ENCODE results near the gene ZBTB20.

The ZBTB20 gene

DNA sequence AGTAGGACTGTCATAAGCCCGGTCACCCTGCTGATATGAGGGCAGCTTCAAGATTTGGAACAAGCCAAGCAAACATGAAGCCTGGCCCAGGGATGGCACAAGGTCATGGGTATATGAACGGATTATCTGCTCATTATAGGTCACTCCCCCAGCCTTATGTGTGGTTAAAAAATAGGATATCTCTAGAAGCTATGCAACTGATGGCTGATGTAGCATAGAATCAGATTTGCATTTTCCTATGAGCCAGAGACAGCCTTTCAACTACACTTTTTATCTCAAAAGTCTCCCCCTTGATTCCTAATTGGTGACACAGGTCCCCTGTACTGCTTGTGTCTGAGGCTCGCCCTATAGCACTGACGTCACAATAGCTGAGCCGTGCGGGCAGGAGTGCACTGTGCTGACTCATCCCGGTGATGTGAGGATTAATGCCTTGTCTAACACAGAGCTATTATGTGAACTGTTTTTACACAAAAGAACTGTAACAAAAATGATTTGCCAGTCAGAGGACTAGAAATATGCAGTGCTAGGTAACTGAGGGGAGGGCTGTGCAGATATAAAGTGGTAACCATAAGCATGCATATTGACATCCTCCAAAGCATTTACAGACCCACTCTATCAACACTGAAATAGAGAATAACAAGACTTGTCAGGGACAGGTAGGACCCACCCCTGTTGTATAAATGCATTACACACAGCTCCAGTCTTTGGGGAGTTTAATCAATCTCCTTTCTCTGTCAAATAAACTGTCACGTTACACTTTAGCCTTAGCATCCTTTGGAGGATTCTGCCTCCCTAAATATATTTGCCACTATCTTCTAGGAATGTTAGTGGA is 648.3 kb downstream of the ZBTB20 start:
- no peaks in the 10 kb centered on the region for H3K4me1 ChIP-seq (ENCODE audit: control insufficient read depth in 2 of 2, insufficient read depth in 2 of 2, low read length in 2 of 2)
- no peaks in the 10 kb centered on the region for H3K9me3 ChIP-seq (ENCODE audit: control insufficient read depth in 2 of 2, low read length in 2 of 2)
- no peaks in the 10 kb centered on the region for H3K36me3 ChIP-seq (ENCODE audit: control insufficient read depth in 2 of 2, insufficient read depth in 2 of 2, low read length in 2 of 2)
- no peak overlapping the region for H3K27ac ChIP-seq (ENCODE audit: low read depth in 2 of 2, low read length in 2 of 2)
- no peaks in the 10 kb centered on the region for H3K27me3 ChIP-seq (ENCODE audit: control insufficient read depth in 2 of 2, insufficient read depth in 2 of 2, low read length in 2 of 2)
- H3K4me3 ChIP-seq (ENCODE audit: low read length in 2 of 2) = no peak overlapping the region
- H3K9ac ChIP-seq (ENCODE audit: low read depth in 1 of 2, low read length in 2 of 2) = no peak overlapping the region

DNA sequence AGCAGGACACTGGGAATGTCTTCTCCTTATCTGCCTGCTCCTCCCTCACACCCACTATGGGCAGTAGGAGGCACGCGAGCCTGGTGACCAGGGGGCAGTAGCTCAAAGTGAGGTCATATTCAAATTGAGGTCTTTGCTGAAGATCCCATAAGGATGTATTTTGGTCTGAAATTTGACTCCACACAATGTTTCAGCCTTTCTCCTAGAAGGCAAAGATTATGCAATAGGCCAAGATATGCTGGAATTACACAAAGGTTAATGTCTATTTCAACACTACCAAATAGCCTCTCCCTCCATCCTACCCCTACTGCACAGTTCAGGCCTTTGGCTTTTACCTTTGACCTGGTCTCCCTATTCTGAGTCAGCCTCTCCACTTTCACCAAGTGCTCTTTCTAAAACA is 650.2 kb downstream of the ZBTB20 start:
- H3K27ac ChIP-seq (ENCODE audit: low read depth in 2 of 2, low read length in 2 of 2) = no peak overlapping the region
- no peaks in the 10 kb centered on the region for H3K36me3 ChIP-seq (ENCODE audit: control insufficient read depth in 2 of 2, insufficient read depth in 2 of 2, low read length in 2 of 2)
- H3K4me1 ChIP-seq (ENCODE audit: control insufficient read depth in 2 of 2, insufficient read depth in 2 of 2, low read length in 2 of 2) = no peaks in the 10 kb centered on the region
- H3K27me3 ChIP-seq (ENCODE audit: control insufficient read depth in 2 of 2, insufficient read depth in 2 of 2, low read length in 2 of 2) = no peaks in the 10 kb centered on the region
- H3K9ac ChIP-seq (ENCODE audit: low read depth in 1 of 2, low read length in 2 of 2) = no peak overlapping the region
- no peak overlapping the region for H3K4me3 ChIP-seq (ENCODE audit: low read length in 2 of 2)
- no peaks in the 10 kb centered on the region for H3K9me3 ChIP-seq (ENCODE audit: control insufficient read depth in 2 of 2, low read length in 2 of 2)

DNA sequence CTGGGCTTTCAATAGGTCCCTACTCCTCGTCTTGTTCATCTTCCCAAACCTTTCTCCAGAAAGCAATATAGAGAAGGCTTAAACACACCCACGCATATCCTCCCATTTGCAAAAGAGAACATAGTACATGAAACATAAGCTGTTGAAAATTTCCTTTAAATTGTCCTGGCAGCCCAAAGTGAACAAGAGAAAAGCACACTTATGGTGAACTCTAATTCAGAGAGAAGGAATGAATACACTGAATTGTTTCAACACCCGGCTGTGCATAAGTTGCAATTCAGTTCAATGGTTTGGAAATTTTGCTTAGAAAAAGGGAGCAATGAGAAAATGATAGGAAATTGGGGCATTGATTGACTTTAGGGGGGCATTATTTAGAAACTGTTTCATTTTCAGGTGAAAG is 650.6 kb downstream of the ZBTB20 start:
- no peak overlapping the region for H3K9ac ChIP-seq (ENCODE audit: low read depth in 1 of 2, low read length in 2 of 2)
- H3K4me1 ChIP-seq (ENCODE audit: control insufficient read depth in 2 of 2, insufficient read depth in 2 of 2, low read length in 2 of 2) = no peaks in the 10 kb centered on the region
- no peaks in the 10 kb centered on the region for H3K36me3 ChIP-seq (ENCODE audit: control insufficient read depth in 2 of 2, insufficient read depth in 2 of 2, low read length in 2 of 2)
- H3K27me3 ChIP-seq (ENCODE audit: control insufficient read depth in 2 of 2, insufficient read depth in 2 of 2, low read length in 2 of 2) = no peaks in the 10 kb centered on the region
- no peaks in the 10 kb centered on the region for H3K9me3 ChIP-seq (ENCODE audit: control insufficient read depth in 2 of 2, low read length in 2 of 2)
- H3K27ac ChIP-seq (ENCODE audit: low read depth in 2 of 2, low read length in 2 of 2) = no peak overlapping the region
- no peak overlapping the region for H3K4me3 ChIP-seq (ENCODE audit: low read length in 2 of 2)

GRCh38 chr3:114496021-114496434 is 651.1 kb downstream of the ZBTB20 start:
- no peaks in the 10 kb centered on the region for H3K9me3 ChIP-seq (ENCODE audit: control insufficient read depth in 2 of 2, low read length in 2 of 2)
- H3K4me3 ChIP-seq (ENCODE audit: low read length in 2 of 2) = no peak overlapping the region
- H3K27me3 ChIP-seq (ENCODE audit: control insufficient read depth in 2 of 2, insufficient read depth in 2 of 2, low read length in 2 of 2) = no peaks in the 10 kb centered on the region
- no peak overlapping the region for H3K27ac ChIP-seq (ENCODE audit: low read depth in 2 of 2, low read length in 2 of 2)
- H3K9ac ChIP-seq (ENCODE audit: low read depth in 1 of 2, low read length in 2 of 2) = no peak overlapping the region
- no peaks in the 10 kb centered on the region for H3K4me1 ChIP-seq (ENCODE audit: control insufficient read depth in 2 of 2, insufficient read depth in 2 of 2, low read length in 2 of 2)
- H3K36me3 ChIP-seq (ENCODE audit: control insufficient read depth in 2 of 2, insufficient read depth in 2 of 2, low read length in 2 of 2) = no peaks in the 10 kb centered on the region

DNA sequence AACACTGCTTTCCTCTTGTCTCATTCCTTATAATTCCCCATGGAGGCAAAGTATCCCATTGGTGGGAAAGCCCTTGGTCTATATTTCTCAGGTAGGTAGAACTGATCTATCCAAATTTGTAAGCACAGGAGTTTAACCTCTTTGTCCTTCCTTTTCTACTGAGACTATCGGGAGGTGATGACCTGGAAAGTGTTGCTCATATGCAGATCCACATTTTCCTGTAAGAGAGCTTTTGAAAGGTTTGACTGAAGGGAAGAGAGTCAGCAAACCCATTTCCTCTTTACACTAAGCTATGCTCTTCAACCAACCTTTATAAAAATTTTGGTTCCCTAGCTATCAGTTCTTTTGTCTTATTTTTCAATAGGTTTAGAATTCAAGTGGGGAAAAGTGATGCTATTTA is 652.6 kb downstream of the ZBTB20 start:
- no peaks in the 10 kb centered on the region for H3K36me3 ChIP-seq (ENCODE audit: control insufficient read depth in 2 of 2, insufficient read depth in 2 of 2, low read length in 2 of 2)
- no peak overlapping the region for H3K4me3 ChIP-seq (ENCODE audit: low read length in 2 of 2)
- no peaks in the 10 kb centered on the region for H3K27me3 ChIP-seq (ENCODE audit: control insufficient read depth in 2 of 2, insufficient read depth in 2 of 2, low read length in 2 of 2)
- no peak overlapping the region for H3K9ac ChIP-seq (ENCODE audit: low read depth in 1 of 2, low read length in 2 of 2)
- no peaks in the 10 kb centered on the region for H3K4me1 ChIP-seq (ENCODE audit: control insufficient read depth in 2 of 2, insufficient read depth in 2 of 2, low read length in 2 of 2)
- no peak overlapping the region for H3K27ac ChIP-seq (ENCODE audit: low read depth in 2 of 2, low read length in 2 of 2)
- H3K9me3 ChIP-seq (ENCODE audit: control insufficient read depth in 2 of 2, low read length in 2 of 2) = no peaks in the 10 kb centered on the region

GRCh38 chr3:114490829-114491228 is 656.3 kb downstream of the ZBTB20 start:
- Histone ChIP-seq H3K27me3 (ENCODE audit: control insufficient read depth in 2 of 2, insufficient read depth in 2 of 2, low read length in 2 of 2) (no peaks in the 10 kb centered on the region), H3K9me3 (ENCODE audit: control insufficient read depth in 2 of 2, low read length in 2 of 2) (no peaks in the 10 kb centered on the region), H3K36me3 (ENCODE audit: control insufficient read depth in 2 of 2, insufficient read depth in 2 of 2, low read length in 2 of 2) (no peaks in the 10 kb centered on the region), H3K4me3 (ENCODE audit: low read length in 2 of 2) (no peak overlapping the region), H3K27ac (ENCODE audit: low read depth in 2 of 2, low read length in 2 of 2) (no peak overlapping the region), H3K9ac (ENCODE audit: low read depth in 1 of 2, low read length in 2 of 2) (no peak overlapping the region), H3K4me1 (ENCODE audit: control insufficient read depth in 2 of 2, insufficient read depth in 2 of 2, low read length in 2 of 2) (no peaks in the 10 kb centered on the region)

DNA sequence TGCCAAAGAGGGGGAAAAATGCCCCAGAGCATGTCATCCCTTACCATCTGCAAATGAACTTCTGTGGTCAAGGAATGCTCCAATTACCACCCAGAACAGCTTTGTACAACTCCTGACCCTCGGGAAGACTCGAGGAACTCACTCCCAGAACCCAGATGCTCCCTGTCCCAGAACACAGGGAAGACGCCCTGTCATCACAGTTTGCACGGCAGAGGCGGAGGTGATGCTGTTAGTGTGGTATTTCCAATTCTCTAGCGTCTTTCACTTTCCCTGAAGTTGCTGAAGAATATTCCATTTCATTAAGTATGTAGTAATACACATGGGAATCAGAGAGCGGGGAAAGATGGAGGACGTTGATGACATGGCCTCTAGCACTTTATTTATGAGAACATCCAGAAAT is 659.6 kb downstream of the ZBTB20 start:
- H3K36me3 ChIP-seq (ENCODE audit: control insufficient read depth in 2 of 2, insufficient read depth in 2 of 2, low read length in 2 of 2) = no peaks in the 10 kb centered on the region
- no peaks in the 10 kb centered on the region for H3K9me3 ChIP-seq (ENCODE audit: control insufficient read depth in 2 of 2, low read length in 2 of 2)
- no peak overlapping the region for H3K4me3 ChIP-seq (ENCODE audit: low read length in 2 of 2)
- no peaks in the 10 kb centered on the region for H3K4me1 ChIP-seq (ENCODE audit: control insufficient read depth in 2 of 2, insufficient read depth in 2 of 2, low read length in 2 of 2)
- H3K9ac ChIP-seq (ENCODE audit: low read depth in 1 of 2, low read length in 2 of 2) = no peak overlapping the region
- H3K27me3 ChIP-seq (ENCODE audit: control insufficient read depth in 2 of 2, insufficient read depth in 2 of 2, low read length in 2 of 2) = no peaks in the 10 kb centered on the region
- no peak overlapping the region for H3K27ac ChIP-seq (ENCODE audit: low read depth in 2 of 2, low read length in 2 of 2)

DNA sequence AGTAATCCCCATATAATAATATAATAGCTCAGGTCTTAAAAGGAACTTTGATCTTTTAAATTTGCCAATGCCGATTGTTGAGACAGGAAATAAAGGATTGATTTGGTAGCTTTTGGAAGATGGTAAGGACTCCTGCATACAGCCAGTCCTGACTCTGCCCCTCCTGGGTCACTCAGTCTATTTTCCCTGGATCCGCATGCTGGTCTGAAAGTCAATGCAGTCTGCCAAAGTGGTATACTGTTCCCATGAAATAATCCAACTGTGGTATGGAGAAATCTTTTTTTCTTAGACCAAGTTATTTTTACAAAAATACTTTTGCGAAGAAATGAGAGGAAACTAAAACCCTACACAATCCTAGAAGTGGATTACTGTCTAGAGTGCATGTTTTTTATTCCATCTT is 662.2 kb downstream of the ZBTB20 start:
- Histone ChIP-seq H3K9me3 (ENCODE audit: control insufficient read depth in 2 of 2, low read length in 2 of 2) (no peaks in the 10 kb centered on the region), H3K36me3 (ENCODE audit: control insufficient read depth in 2 of 2, insufficient read depth in 2 of 2, low read length in 2 of 2) (no peaks in the 10 kb centered on the region), H3K27me3 (ENCODE audit: control insufficient read depth in 2 of 2, insufficient read depth in 2 of 2, low read length in 2 of 2) (no peaks in the 10 kb centered on the region), H3K9ac (ENCODE audit: low read depth in 1 of 2, low read length in 2 of 2) (no peak overlapping the region), H3K4me3 (ENCODE audit: low read length in 2 of 2) (no peak overlapping the region), H3K27ac (ENCODE audit: low read depth in 2 of 2, low read length in 2 of 2) (no peak overlapping the region), H3K4me1 (ENCODE audit: control insufficient read depth in 2 of 2, insufficient read depth in 2 of 2, low read length in 2 of 2) (no peaks in the 10 kb centered on the region)

DNA sequence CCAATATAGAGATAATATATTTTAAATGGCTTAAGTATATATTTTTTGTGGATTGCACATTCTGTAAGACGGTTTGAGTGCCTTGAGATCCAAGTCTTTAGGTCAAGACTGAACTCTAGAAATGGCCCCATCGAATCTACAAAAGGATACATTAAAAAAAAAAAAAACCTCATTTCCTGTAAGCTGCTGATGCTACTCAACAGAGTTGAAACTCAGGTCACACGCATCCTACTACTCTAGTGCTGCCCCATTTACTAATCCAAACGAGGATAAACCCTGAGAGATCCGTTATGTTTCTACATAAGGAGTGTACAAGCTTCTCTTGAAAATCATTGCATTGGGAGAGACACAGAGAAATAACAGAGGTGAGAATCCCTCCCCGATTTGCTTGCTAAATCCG is 666.0 kb downstream of the ZBTB20 start:
- no peaks in the 10 kb centered on the region for H3K27me3 ChIP-seq (ENCODE audit: control insufficient read depth in 2 of 2, insufficient read depth in 2 of 2, low read length in 2 of 2)
- no peak overlapping the region for H3K27ac ChIP-seq (ENCODE audit: low read depth in 2 of 2, low read length in 2 of 2)
- no peaks in the 10 kb centered on the region for H3K36me3 ChIP-seq (ENCODE audit: control insufficient read depth in 2 of 2, insufficient read depth in 2 of 2, low read length in 2 of 2)
- H3K9ac ChIP-seq (ENCODE audit: low read depth in 1 of 2, low read length in 2 of 2) = no peak overlapping the region
- no peak overlapping the region for H3K4me3 ChIP-seq (ENCODE audit: low read length in 2 of 2)
- no peaks in the 10 kb centered on the region for H3K4me1 ChIP-seq (ENCODE audit: control insufficient read depth in 2 of 2, insufficient read depth in 2 of 2, low read length in 2 of 2)
- no peaks in the 10 kb centered on the region for H3K9me3 ChIP-seq (ENCODE audit: control insufficient read depth in 2 of 2, low read length in 2 of 2)

DNA sequence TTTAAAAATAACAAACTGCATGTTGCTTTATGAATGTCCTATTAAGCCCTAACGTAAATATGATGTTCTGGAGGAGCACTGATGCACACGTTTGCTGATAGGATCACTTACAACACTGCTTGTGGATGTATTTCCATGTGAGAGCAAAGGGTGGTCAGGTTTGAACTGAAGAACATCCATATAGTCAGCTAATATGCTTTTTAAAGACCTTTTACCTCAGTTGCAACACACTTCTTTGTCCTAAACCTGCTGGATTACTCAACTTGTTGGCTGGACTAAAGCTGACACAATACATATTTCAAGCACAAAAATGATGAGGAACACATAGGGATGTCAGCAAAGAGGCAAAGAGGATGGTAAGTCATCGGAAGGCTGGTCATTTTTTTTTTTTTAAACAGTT is 666.6 kb downstream of the ZBTB20 start:
- no peak overlapping the region for H3K27ac ChIP-seq (ENCODE audit: low read depth in 2 of 2, low read length in 2 of 2)
- H3K36me3 ChIP-seq (ENCODE audit: control insufficient read depth in 2 of 2, insufficient read depth in 2 of 2, low read length in 2 of 2) = no peaks in the 10 kb centered on the region
- no peaks in the 10 kb centered on the region for H3K4me1 ChIP-seq (ENCODE audit: control insufficient read depth in 2 of 2, insufficient read depth in 2 of 2, low read length in 2 of 2)
- no peak overlapping the region for H3K4me3 ChIP-seq (ENCODE audit: low read length in 2 of 2)
- H3K9me3 ChIP-seq (ENCODE audit: control insufficient read depth in 2 of 2, low read length in 2 of 2) = no peaks in the 10 kb centered on the region
- no peak overlapping the region for H3K9ac ChIP-seq (ENCODE audit: low read depth in 1 of 2, low read length in 2 of 2)
- H3K27me3 ChIP-seq (ENCODE audit: control insufficient read depth in 2 of 2, insufficient read depth in 2 of 2, low read length in 2 of 2) = no peaks in the 10 kb centered on the region

Measured in mucosa of rectum (tissue), 2 donors.